Measurements from ENCODE around the gene LRGUK.

LRGUK gene

GRCh38 chr7:134279336-134279735, 152.2 kb downstream of the LRGUK start:
- no peaks in the 10 kb centered on the region for H3K9me3 ChIP-seq (ENCODE audit: control insufficient read depth, low read length)
- H3K27ac ChIP-seq (ENCODE audit: insufficient read depth, low read depth, low read length, poor library complexity, severe bottlenecking), result no peak overlapping the region
- no peak overlapping the region for H3K4me3 ChIP-seq (ENCODE audit: insufficient read depth, low read depth, low read length)
- 94 to 95% methylated on average over 3 of the region's 3 CpGs for WGBS, 2 experiments
- H3K36me3 ChIP-seq (ENCODE audit: control insufficient read depth, insufficient read depth, low read length), result no peaks in the 10 kb centered on the region
- no peaks in the 10 kb centered on the region for H3K27me3 ChIP-seq (ENCODE audit: control insufficient read depth, insufficient read depth, low read length, poor library complexity, severe bottlenecking)
- H3K4me1 ChIP-seq (ENCODE audit: control insufficient read depth, insufficient read depth, low read length), result no peaks in the 10 kb centered on the region

DNA sequence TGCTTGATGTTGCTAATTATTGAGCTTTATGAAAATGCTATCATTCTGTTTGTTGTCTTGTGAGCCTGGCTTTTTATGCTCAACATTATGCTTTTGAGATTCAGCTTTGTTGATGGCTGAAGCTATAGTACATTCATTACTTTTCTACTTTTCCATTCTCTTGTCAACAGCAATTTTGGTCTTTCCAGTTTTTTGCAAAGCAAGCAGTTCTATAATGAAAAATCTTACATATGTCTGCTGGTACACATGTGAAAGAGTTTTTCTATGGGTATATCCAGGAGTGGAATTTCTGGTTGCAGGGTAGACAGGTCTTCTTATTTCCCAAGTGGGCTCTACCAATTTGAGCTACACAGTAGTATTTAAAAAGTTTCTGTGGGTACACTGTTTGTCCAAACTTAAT, 152.8 kb downstream of the LRGUK start:
- Histone ChIP-seq H3K4me1 (ENCODE audit: control insufficient read depth, insufficient read depth, low read length) (no peaks in the 10 kb centered on the region), H3K27me3 (ENCODE audit: control insufficient read depth, insufficient read depth, low read length, poor library complexity, severe bottlenecking) (no peaks in the 10 kb centered on the region), H3K36me3 (ENCODE audit: control insufficient read depth, insufficient read depth, low read length) (no peaks in the 10 kb centered on the region), H3K4me3 (ENCODE audit: insufficient read depth, low read depth, low read length) (no peak overlapping the region), H3K27ac (ENCODE audit: insufficient read depth, low read depth, low read length, poor library complexity, severe bottlenecking) (no peak overlapping the region), H3K9me3 (ENCODE audit: control insufficient read depth, low read length) (no peaks in the 10 kb centered on the region)

DNA sequence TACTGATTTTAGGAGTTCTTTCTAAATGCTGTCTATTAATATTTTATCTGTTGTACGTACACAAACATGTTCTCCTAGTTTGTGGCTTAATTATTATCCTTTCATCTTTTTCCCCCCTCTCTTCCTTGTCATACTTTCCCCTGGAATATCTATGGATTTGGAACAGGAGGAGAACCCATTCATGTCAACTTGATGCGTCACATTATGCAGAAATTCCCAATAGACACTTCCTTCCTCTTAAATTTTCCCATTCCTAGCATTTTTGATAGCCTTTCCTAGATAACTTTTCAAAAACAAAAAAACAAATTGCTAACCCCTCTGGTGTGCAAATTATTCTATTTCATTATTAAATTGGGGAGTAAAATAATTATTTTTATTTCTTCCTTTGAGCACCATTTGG, 153.4 kb downstream of the LRGUK start:
- 96% methylated on average over 1 of the region's 2 CpGs for WGBS, 2 experiments
- H3K4me3 ChIP-seq (ENCODE audit: insufficient read depth, low read depth, low read length), result no peak overlapping the region

DNA sequence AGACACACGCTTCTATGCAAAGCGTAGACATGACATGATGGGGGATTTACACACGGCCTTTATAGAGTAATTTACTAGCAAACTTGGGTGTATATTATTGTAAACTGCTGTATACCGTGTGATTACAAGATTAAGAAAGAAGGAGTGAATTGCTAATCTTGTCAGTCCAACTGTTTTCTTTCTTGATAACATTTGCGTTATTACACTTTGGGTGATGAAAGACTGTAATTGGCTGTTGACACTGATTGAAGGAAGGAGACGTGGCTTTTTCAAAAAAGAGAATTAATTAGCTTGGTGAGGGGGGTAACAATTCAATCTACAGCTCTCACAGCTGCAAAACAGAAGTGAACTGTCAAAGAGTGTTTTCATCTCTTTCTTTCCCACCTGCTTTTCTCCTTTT, 156.9 kb downstream of the LRGUK start:
- Histone ChIP-seq H3K27ac (ENCODE audit: insufficient read depth, low read depth, low read length, poor library complexity, severe bottlenecking) (no peak overlapping the region), H3K36me3 (ENCODE audit: control insufficient read depth, insufficient read depth, low read length) (no peaks in the 10 kb centered on the region), H3K4me3 (ENCODE audit: insufficient read depth, low read depth, low read length) (no peak overlapping the region), H3K27me3 (ENCODE audit: control insufficient read depth, insufficient read depth, low read length, poor library complexity, severe bottlenecking) (no peaks in the 10 kb centered on the region), H3K9me3 (ENCODE audit: control insufficient read depth, low read length) (no peaks in the 10 kb centered on the region), H3K4me1 (ENCODE audit: control insufficient read depth, insufficient read depth, low read length) (no peaks in the 10 kb centered on the region)
- WGBS, 2 experiments, result 93% methylated on average over 6 of the region's 6 CpGs

More for the DNA sequence above, 153.4 kb downstream of the LRGUK start:
- H3K27me3 ChIP-seq (ENCODE audit: control insufficient read depth, insufficient read depth, low read length, poor library complexity, severe bottlenecking), result no peaks in the 10 kb centered on the region
- no peaks in the 10 kb centered on the region for H3K4me1 ChIP-seq (ENCODE audit: control insufficient read depth, insufficient read depth, low read length)
- H3K9me3 ChIP-seq (ENCODE audit: control insufficient read depth, low read length), result no peaks in the 10 kb centered on the region
- no peak overlapping the region for H3K27ac ChIP-seq (ENCODE audit: insufficient read depth, low read depth, low read length, poor library complexity, severe bottlenecking)
- no peaks in the 10 kb centered on the region for H3K36me3 ChIP-seq (ENCODE audit: control insufficient read depth, insufficient read depth, low read length)

- H3K27me3 ChIP-seq (ENCODE audit: control insufficient read depth, insufficient read depth, low read length, poor library complexity, severe bottlenecking), result no peaks in the 10 kb centered on the region
- H3K4me1 ChIP-seq (ENCODE audit: control insufficient read depth, insufficient read depth, low read length), result no peaks in the 10 kb centered on the region
- H3K4me3 ChIP-seq (ENCODE audit: insufficient read depth, low read depth, low read length), result no peak overlapping the region
- WGBS, 2 experiments, result 88 to 97% methylated on average over 3 of the region's 3 CpGs
- H3K36me3 ChIP-seq (ENCODE audit: control insufficient read depth, insufficient read depth, low read length), result no peaks in the 10 kb centered on the region
- no peaks in the 10 kb centered on the region for H3K9me3 ChIP-seq (ENCODE audit: control insufficient read depth, low read length)
- H3K27ac ChIP-seq (ENCODE audit: insufficient read depth, low read depth, low read length, poor library complexity, severe bottlenecking), result no peak overlapping the region
Measured at GRCh38 chr7:134284952-134285351, 157.8 kb downstream of the LRGUK start.

DNA sequence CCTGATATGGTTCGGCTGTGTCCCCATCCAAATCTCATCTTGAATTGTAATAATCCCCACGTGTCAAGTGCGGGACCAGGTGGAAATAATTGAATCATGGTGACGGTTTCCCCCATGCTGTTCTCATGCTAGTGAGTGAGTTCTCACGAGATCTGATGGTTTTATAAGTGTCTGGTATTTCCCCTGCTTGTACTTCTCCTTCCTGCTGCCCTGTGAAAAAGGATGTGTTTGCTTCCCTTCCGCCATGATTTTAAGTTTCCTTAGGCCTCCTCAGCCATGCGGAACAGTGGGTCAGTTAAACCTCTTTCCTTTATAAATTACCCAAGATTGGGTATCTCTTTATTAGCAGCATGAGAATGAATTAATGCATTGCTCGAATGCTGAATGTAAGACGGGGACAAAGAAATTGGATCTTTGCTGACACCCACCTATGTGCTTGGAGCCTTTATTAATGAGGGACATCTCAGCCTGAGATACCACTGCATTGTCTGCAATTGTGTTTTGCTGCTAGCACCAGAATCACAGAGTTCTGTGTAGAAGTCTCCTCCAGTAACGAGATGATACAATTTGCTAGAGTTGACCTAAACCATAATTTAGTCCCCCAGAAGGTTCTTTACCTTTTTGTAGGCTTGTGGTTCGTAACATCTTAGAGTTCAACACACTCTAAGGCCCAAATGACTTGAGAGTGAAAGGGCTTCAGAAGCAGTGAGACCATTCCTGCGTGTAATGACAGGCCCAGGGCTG, 160.9 kb downstream of the LRGUK start:
- Histone ChIP-seq H3K4me1 (ENCODE audit: control insufficient read depth, insufficient read depth, low read length) (no peaks in the 10 kb centered on the region), H3K27ac (ENCODE audit: insufficient read depth, low read depth, low read length, poor library complexity, severe bottlenecking) (no peak overlapping the region), H3K36me3 (ENCODE audit: control insufficient read depth, insufficient read depth, low read length) (no peaks in the 10 kb centered on the region), H3K4me3 (ENCODE audit: insufficient read depth, low read depth, low read length) (no peak overlapping the region), H3K9me3 (ENCODE audit: control insufficient read depth, low read length) (no peaks in the 10 kb centered on the region), H3K27me3 (ENCODE audit: control insufficient read depth, insufficient read depth, low read length, poor library complexity, severe bottlenecking) (no peaks in the 10 kb centered on the region)
- 93 to 94% methylated on average over 12 of the region's 12 CpGs for WGBS, 2 experiments

DNA sequence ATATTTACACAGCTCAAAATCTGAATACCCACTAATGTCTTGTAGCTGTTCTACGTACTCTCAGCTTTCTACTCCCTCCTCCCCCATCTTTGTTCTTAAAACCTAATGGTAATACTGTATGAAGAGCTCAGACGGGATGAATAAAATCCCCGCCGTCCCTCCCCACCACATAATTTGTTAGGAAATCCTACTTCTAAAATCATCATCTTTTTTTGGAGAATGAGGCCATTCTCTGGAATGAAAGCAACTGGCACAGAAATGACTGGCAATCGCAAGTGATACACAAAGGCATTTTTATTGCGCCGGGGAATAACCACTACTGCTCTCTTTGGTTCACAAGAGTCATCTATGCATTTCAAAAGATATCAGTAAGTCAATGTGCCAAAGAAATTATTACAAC, 162.3 kb downstream of the LRGUK start:
- Histone ChIP-seq H3K4me1 (ENCODE audit: control insufficient read depth, insufficient read depth, low read length) (no peaks in the 10 kb centered on the region), H3K4me3 (ENCODE audit: insufficient read depth, low read depth, low read length) (no peak overlapping the region), H3K36me3 (ENCODE audit: control insufficient read depth, insufficient read depth, low read length) (no peaks in the 10 kb centered on the region), H3K27ac (ENCODE audit: insufficient read depth, low read depth, low read length, poor library complexity, severe bottlenecking) (no peak overlapping the region), H3K27me3 (ENCODE audit: control insufficient read depth, insufficient read depth, low read length, poor library complexity, severe bottlenecking) (no peaks in the 10 kb centered on the region), H3K9me3 (ENCODE audit: control insufficient read depth, low read length) (no peaks in the 10 kb centered on the region)
- WGBS, 2 experiments, result 92 to 93% methylated on average over 5 to 7 of the region's 7 CpGs

DNA sequence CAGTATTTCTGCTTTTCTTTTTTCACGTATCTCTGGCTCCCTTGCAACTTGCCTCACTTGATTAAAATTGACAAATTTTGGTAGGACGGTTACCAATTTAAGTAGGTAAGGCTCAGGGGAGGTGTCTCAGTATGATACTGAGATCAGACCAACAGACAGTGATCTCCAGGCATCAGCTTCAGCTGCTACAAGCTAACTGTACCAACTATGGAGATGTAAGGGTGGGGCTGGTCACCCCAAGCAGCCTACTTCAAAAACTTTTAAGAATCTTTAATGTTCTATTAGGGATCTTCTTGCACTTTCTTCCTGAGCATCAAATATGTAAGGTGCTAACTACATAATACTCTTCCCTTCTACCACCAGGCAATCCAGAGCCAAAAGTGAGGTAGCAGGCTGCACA, 162.7 kb downstream of the LRGUK start:
- WGBS, 2 experiments, result 94 to 100% methylated on average over 2 of the region's 2 CpGs
- H3K9me3 ChIP-seq (ENCODE audit: control insufficient read depth, low read length), result no peaks in the 10 kb centered on the region
- no peaks in the 10 kb centered on the region for H3K27me3 ChIP-seq (ENCODE audit: control insufficient read depth, insufficient read depth, low read length, poor library complexity, severe bottlenecking)
- H3K36me3 ChIP-seq (ENCODE audit: control insufficient read depth, insufficient read depth, low read length), result peaks cover 2% of the 10 kb centered on the region
- no peak overlapping the region for H3K4me3 ChIP-seq (ENCODE audit: insufficient read depth, low read depth, low read length)
- no peak overlapping the region for H3K27ac ChIP-seq (ENCODE audit: insufficient read depth, low read depth, low read length, poor library complexity, severe bottlenecking)
- no peaks in the 10 kb centered on the region for H3K4me1 ChIP-seq (ENCODE audit: control insufficient read depth, insufficient read depth, low read length)

DNA sequence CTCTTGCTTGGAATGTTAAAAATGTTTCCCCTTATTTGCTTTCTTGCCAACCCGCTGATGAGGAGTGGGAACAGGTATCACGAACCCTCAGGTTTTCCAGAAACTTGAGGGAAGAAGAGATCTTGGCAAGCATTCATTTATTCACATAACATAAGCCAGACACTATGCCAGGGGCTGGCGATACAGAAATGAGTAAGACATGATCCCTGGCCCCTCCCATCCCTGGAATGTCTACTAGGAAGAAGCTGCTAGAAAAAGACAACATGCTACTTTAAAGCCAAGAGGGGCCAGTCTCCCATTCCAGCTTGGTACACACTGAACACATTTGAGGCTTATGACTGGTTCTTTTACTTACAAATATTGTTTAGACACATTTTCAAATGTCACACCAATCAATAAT, 163.1 kb downstream of the LRGUK start:
- no peak overlapping the region for H3K27ac ChIP-seq (ENCODE audit: insufficient read depth, low read depth, low read length, poor library complexity, severe bottlenecking)
- peaks cover 5% of the 10 kb centered on the region for H3K36me3 ChIP-seq (ENCODE audit: control insufficient read depth, insufficient read depth, low read length)
- 94 to 98% methylated on average over 3 of the region's 3 CpGs for WGBS, 2 experiments

DNA sequence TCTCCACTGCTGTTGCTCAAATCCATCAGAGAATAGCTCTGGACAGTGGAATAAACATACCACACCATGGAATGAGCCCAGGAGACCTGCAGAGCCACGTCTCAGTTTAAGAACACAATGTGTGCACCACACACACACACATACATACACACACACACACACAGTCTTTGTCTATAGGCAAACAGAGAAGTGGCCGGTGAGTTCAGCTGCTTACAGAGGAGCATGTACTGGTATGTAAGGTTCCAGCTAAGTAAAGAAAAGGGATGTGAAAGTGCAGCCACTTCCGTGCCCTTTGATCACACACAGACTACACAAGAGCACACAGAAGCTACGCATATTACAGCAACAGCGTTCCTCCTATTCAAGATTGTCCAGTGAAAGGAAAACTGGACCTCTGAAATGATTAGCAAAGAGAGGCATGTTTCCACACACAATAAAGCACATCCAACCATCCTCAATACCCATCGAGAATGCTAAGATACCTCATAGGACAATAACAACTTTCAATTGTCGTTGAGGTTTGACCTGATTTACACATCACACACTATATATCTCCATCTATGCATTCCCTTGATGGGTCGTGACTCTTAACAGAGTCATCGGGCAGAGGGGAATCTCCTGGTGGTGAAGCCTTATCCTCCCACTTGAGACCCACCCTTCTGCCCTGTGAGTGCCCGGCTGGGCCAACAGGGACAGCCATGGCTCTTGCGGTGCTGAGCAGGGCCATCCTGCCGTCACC, 166.0 kb downstream of the LRGUK start:
- Histone ChIP-seq H3K36me3 (ENCODE audit: control insufficient read depth, insufficient read depth, low read length) (peaks cover 14% of the 10 kb centered on the region), H3K4me3 (ENCODE audit: insufficient read depth, low read depth, low read length) (no peak overlapping the region), H3K27me3 (ENCODE audit: control insufficient read depth, insufficient read depth, low read length, poor library complexity, severe bottlenecking) (no peaks in the 10 kb centered on the region), H3K27ac (ENCODE audit: insufficient read depth, low read depth, low read length, poor library complexity, severe bottlenecking) (no peak overlapping the region), H3K9me3 (ENCODE audit: control insufficient read depth, low read length) (no peaks in the 10 kb centered on the region), H3K4me1 (ENCODE audit: control insufficient read depth, insufficient read depth, low read length) (no peaks in the 10 kb centered on the region)
- WGBS, 2 experiments, result 92 to 93% methylated on average over 12 of the region's 12 CpGs

More for the DNA sequence above, 163.1 kb downstream of the LRGUK start:
- H3K9me3 ChIP-seq (ENCODE audit: control insufficient read depth, low read length), result no peaks in the 10 kb centered on the region
- no peak overlapping the region for H3K4me3 ChIP-seq (ENCODE audit: insufficient read depth, low read depth, low read length)
- H3K27me3 ChIP-seq (ENCODE audit: control insufficient read depth, insufficient read depth, low read length, poor library complexity, severe bottlenecking), result no peaks in the 10 kb centered on the region
- H3K4me1 ChIP-seq (ENCODE audit: control insufficient read depth, insufficient read depth, low read length), result no peaks in the 10 kb centered on the region
